ENCODE results near the gene SEC24B.
"Not testable (repeated sequence)": the region's sequence is repeated elsewhere in the genome, so short reads cannot be mapped to it uniquely, and the experiment has no call there.

SEC24B gene

GRCh38 chr4:109434007-109434971 lies 674 bp downstream of the SEC24B start:
- peak; percentile 19 for DNase-seq

GRCh38 chr4:109435635-109436034 lies 2.0 kb downstream of the SEC24B start:
- DNase-seq, result peak; percentile 18

GRCh38 chr4:109436504-109436903 lies 2.9 kb downstream of the SEC24B start:
- no peak for DNase-seq

GRCh38 chr4:109440948-109441347 lies 7.3 kb downstream of the SEC24B start:
- no peak for DNase-seq

- DNase-seq, result no peak
Measured at GRCh38 chr4:109441862-109442458, 8.3 kb downstream of the SEC24B start.

GRCh38 chr4:109444182-109444844 lies 10.7 kb downstream of the SEC24B start:
- peak; percentile 36 for DNase-seq

GRCh38 chr4:109447278-109447677 lies 13.7 kb downstream of the SEC24B start:
- no peak for DNase-seq

- no peak for DNase-seq
Measured at GRCh38 chr4:109451544-109452273, 18.1 kb downstream of the SEC24B start.

- DNase-seq, result not testable (repeated sequence)
Measured at GRCh38 chr4:109453110-109453509, 19.5 kb downstream of the SEC24B start.

- DNase-seq, result peak; percentile 1
Measured at GRCh38 chr4:109462297-109462696, 28.7 kb downstream of the SEC24B start.

GRCh38 chr4:109462802-109463201 lies 29.2 kb downstream of the SEC24B start:
- DNase-seq, result no peak

- DNase-seq, result no peak
Measured at GRCh38 chr4:109465069-109465468, 31.5 kb downstream of the SEC24B start.

GRCh38 chr4:109469915-109470314 lies 36.3 kb downstream of the SEC24B start:
- DNase-seq, result no peak

GRCh38 chr4:109472343-109472761 lies 38.7 kb downstream of the SEC24B start:
- peak; percentile 5 for DNase-seq

GRCh38 chr4:109473824-109474223 lies 40.2 kb downstream of the SEC24B start:
- no peak for DNase-seq

- no peak for DNase-seq
Measured at GRCh38 chr4:109486007-109486406, 52.4 kb downstream of the SEC24B start.

- no peak for DNase-seq
Measured at GRCh38 chr4:109494563-109494962, 60.9 kb downstream of the SEC24B start.

GRCh38 chr4:109495514-109495913 lies 61.9 kb downstream of the SEC24B start:
- no peak for DNase-seq

- DNase-seq, result no peak
Measured at GRCh38 chr4:109496875-109497274, 63.3 kb downstream of the SEC24B start.

GRCh38 chr4:109497511-109497910 lies 63.9 kb downstream of the SEC24B start:
- no peak for DNase-seq

- no peak for DNase-seq
Measured at GRCh38 chr4:109499513-109499912, 65.9 kb downstream of the SEC24B start.

GRCh38 chr4:109506890-109507289 lies 73.3 kb downstream of the SEC24B start:
- DNase-seq, result no peak

- DNase-seq, result no peak
Measured at GRCh38 chr4:109510687-109511086, 77.1 kb downstream of the SEC24B start.

Measured in inflammatory macrophage treated with lipopolysaccharide for 4 hours (primary cell).